Stimulated activated CD4-positive, alpha-beta T cell treated with anti-CD3 and anti-CD28 coated beads, Interleukin-1b, Interleukin-23, amount 100 ng/mL, for 24 hours (primary cell): ENCODE data around the gene METTL2A.
"Not testable (repeated sequence)": the region's sequence is repeated elsewhere in the genome, so short reads cannot be mapped to it uniquely, and the experiment has no call there.

ENCODE experiments used
- DNase-seq, 4 experiments: peaks; one replicate each; pipeline ENCODE4 v3.0.0-alpha.2; 2020; ENCODE audit warnings: low read depth in 4 of 4, low spot score in 1 of 4

METTL2A gene

GRCh38 chr17:62471380-62471880 is 47.7 kb downstream of the METTL2A start:
- DNase-seq: not testable (repeated sequence)

GRCh38 chr17:62473030-62473982 is 49.6 kb downstream of the METTL2A start:
- DNase-seq: not testable (repeated sequence)

GRCh38 chr17:62477111-62477510 is 53.4 kb downstream of the METTL2A start:
- DNase-seq: not testable (repeated sequence)

GRCh38 chr17:62477718-62478408 is 54.2 kb downstream of the METTL2A start:
- DNase-seq: peak in 3 of 4 experiments; percentile 2 to 19 (median 7)

- DNase-seq: peak; percentile 47 to 72 (median 59)
These were observed 54.8 kb downstream of the METTL2A start, which contains the start of gene TLK2 for GRCh38 chr17:62478424-62478879. Gene TLK2, plus strand, starts transcription at chr17:62478825. Its CDS starts 2,301 bp downstream, at chr17:62481126.

GRCh38 chr17:62478880-62479638 is 55.4 kb downstream of the METTL2A start:
- peak in 3 of 4 experiments; percentile 8 to 16 (median 14) for DNase-seq

GRCh38 chr17:62479639-62480258 is 56.1 kb downstream of the METTL2A start:
- not testable (repeated sequence) for DNase-seq

GRCh38 chr17:62482553-62482952 is 58.9 kb downstream of the METTL2A start:
- DNase-seq: not testable (repeated sequence)

GRCh38 chr17:62490990-62491389 is 67.3 kb downstream of the METTL2A start:
- not testable (repeated sequence) for DNase-seq

GRCh38 chr17:62493049-62493655 is 69.5 kb downstream of the METTL2A start:
- DNase-seq: not testable (repeated sequence)

- DNase-seq: not testable (repeated sequence)
These were observed 70.4 kb downstream of the METTL2A start for GRCh38 chr17:62494073-62494472.

GRCh38 chr17:62496344-62496743 is 72.6 kb downstream of the METTL2A start:
- DNase-seq: not testable (repeated sequence)

- not testable (repeated sequence) for DNase-seq
These were observed 75.1 kb downstream of the METTL2A start for GRCh38 chr17:62498796-62499195.
